ENCODE measurements around the gene GPLD1.

The GPLD1 gene

GRCh38 chr6:24464253-24465038 lies 24.9 kb downstream of the GPLD1 start:
- no peak overlapping the region for H3K4me3 ChIP-seq (ENCODE audit: low read depth, low read length)
- DNase-seq (ENCODE audit: low read depth): no peak

DNA sequence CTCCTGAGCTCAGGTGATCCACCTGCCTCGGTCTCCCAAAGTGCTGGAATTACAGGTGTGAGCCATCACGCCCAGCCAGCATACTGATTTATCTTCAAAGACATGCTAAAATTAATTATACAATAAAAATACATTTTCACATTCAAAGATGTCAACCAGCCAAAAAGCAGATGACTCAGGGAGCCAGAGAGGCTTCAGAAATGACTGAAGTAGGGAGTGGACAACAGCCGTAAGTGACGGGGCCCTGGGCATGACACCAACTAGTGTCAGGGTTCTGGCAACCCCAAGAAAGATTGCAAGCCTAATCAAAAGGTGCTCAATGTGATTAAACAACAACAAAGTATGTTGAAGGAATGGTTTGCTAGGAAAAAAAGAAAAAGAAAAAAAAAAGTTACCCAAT lies 28.4 kb downstream of the GPLD1 start:
- DNase-seq (ENCODE audit: low read depth): no peak
- no peak overlapping the region for H3K4me3 ChIP-seq (ENCODE audit: low read depth, low read length)

- DNase-seq (ENCODE audit: low read depth): no peak
- H3K4me3 ChIP-seq (ENCODE audit: low read depth, low read length): no peak overlapping the region
Measured at GRCh38 chr6:24458941-24459340, 30.4 kb downstream of the GPLD1 start.

- no peak overlapping the region for H3K4me3 ChIP-seq (ENCODE audit: low read depth, low read length)
- DNase-seq (ENCODE audit: low read depth): no peak
Measured at GRCh38 chr6:24458134-24458533, 31.2 kb downstream of the GPLD1 start.

- H3K4me3 ChIP-seq (ENCODE audit: low read depth, low read length): no peak overlapping the region
- DNase-seq (ENCODE audit: low read depth): no peak
Measured at GRCh38 chr6:24455061-24455460, 34.3 kb downstream of the GPLD1 start.

- DNase-seq (ENCODE audit: low read depth): no peak
- no peak overlapping the region for H3K4me3 ChIP-seq (ENCODE audit: low read depth, low read length)
Measured at GRCh38 chr6:24454452-24454851, 34.9 kb downstream of the GPLD1 start.

- H3K4me3 ChIP-seq (ENCODE audit: low read depth, low read length): no peak overlapping the region
- DNase-seq (ENCODE audit: low read depth): no peak
Measured at GRCh38 chr6:24453921-24454320, 35.5 kb downstream of the GPLD1 start.

GRCh38 chr6:24451581-24452388 lies 37.6 kb downstream of the GPLD1 start:
- no peak overlapping the region for H3K4me3 ChIP-seq (ENCODE audit: low read depth, low read length)
- no peak for DNase-seq (ENCODE audit: low read depth)

DNA sequence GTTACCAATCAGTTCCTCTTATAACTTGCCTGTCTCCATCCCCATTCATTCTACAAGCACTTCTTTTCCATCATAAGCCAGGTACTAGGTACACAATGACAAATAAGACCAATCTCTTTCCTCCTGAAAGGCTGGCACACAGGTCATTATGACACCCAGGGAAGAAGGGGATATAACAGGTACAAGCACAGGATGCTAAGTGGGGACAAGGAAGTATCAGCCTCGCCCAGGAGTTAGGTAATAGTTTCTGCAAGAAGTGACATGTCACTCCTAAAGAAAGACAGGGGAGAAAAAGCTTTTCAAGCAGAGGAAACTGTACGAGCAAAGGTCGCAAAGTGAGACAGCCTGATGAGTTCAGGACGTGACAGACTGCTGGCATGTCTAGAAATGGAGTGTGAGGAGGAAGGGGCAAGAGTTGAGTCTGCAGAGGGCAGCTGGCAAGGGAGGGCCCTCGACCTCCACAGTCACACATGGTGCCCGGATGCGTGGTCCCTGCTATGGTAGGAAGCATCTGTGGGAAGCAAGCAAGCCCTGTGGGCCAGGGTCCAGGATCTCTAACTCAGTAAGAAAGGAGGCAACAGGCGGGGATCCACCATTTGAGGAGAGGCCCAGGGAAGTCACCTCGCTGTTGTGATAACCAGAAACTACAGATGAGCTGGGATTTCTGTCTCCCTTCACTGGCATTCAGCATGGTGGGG lies 40.4 kb downstream of the GPLD1 start:
- no peak for DNase-seq (ENCODE audit: low read depth)
- H3K4me3 ChIP-seq (ENCODE audit: low read depth, low read length): no peak overlapping the region

GRCh38 chr6:24448396-24448795 lies 41.0 kb downstream of the GPLD1 start:
- no peak overlapping the region for H3K4me3 ChIP-seq (ENCODE audit: low read depth, low read length)
- DNase-seq (ENCODE audit: low read depth): no peak

DNA sequence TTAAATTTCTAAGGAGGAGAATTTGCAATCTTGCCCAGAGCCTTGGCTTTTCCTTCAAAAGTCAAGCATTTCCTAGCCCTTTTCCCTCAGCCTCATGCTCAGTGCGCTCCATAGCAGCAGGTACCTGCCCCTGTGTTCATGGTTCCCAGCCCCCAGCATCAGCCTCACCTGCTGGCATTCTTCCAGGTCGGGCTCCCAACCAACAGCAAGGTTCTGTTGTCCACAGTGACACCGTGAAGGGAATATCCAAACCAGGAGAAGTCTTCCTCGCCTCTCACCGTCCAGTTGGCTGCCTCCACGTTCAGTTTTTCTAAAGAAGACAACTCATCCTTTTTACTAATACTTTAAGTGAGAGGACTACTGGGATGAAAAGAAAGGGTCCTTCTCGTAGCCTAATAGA lies 42.7 kb downstream of the GPLD1 start:
- H3K4me3 ChIP-seq (ENCODE audit: low read depth, low read length): no peak overlapping the region
- no peak for DNase-seq (ENCODE audit: low read depth)

DNA sequence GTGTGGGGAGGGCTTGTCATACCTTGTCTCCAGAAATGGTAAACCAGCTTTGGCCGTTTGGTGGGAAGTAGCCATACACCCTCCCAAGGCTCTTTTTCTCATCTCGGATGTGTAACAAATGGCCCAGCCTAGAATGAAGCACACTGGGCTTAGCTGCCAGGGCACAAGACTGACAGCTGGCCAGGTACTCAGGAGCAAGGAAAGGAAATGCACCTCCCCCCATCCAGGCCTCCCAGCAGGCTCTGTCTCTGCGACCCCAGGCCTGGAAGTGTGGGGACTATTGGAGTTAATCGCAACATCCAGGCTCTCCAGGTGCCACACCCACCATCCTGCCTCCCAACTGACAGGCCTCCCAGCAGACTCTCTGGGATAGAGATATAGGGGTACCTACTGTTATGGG lies 43.7 kb downstream of the GPLD1 start:
- DNase-seq (ENCODE audit: low read depth): no peak
- H3K4me3 ChIP-seq (ENCODE audit: low read depth, low read length): no peak overlapping the region

DNA sequence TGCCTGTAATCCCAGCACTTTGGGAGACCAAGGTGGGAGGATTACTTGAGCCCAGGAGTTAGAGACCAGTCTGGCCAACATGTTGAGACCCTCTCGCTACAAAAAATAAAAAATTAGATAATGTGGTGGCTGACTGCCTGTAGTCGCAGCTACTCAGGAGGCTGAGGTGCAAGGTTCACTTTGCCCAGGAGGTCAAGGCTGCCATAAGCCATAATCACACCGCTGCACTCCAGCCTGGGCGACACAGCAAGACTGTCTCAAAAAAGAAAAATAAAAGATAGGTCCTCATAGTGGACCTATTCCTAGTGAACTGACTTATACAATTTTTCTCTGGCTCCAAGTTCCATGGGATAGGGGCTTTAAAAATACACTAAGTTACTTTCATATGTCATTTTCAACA lies 44.8 kb downstream of the GPLD1 start:
- no peak overlapping the region for H3K4me3 ChIP-seq (ENCODE audit: low read depth, low read length)
- no peak for DNase-seq (ENCODE audit: low read depth)

GRCh38 chr6:24441599-24441904 lies 47.8 kb downstream of the GPLD1 start:
- H3K4me3 ChIP-seq (ENCODE audit: low read depth, low read length): no peak overlapping the region

GRCh38 chr6:24440897-24441598 lies 48.3 kb downstream of the GPLD1 start:
- no peak overlapping the region for H3K4me3 ChIP-seq (ENCODE audit: low read depth, low read length)
- DNase-seq (ENCODE audit: low read depth): no peak

More at GRCh38 chr6:24441599-24441904, 47.8 kb downstream of the GPLD1 start:
- no peak for DNase-seq (ENCODE audit: low read depth)

DNA sequence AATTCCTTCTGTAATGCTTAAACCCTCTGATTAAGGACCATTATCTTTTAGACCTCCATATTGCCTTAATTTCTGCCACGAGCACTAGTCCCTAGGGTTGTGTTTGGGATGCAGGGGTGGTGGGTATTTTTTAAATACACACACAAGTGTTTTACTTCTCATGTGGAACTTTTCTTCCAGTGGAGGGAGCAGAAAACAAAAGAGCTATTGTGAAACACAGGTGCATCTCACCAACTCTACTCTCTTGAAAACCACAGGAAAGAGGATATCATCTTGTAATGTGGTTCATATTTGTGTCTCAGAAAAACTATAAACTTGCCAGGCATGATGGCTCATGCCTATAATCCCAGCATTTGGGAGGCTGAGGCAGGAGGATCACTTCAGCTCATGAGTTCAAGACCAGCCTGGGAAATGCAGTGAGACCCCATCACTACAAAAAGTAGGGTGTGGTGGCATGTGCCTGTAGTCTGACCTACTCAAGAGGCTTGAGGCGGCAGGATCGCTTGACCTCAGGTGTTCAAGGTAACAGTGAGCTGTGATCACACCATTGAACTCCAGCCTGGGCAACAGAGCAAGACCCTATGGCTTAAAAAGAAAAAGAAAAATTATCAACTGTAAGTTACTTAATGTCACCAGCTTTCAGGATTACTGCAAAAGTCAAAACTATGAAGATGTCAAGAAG lies 49.4 kb downstream of the GPLD1 start:
- no peak for DNase-seq (ENCODE audit: low read depth)
- no peak overlapping the region for H3K4me3 ChIP-seq (ENCODE audit: low read depth, low read length)

- H3K4me3 ChIP-seq (ENCODE audit: low read depth, low read length): no peak overlapping the region
- DNase-seq (ENCODE audit: low read depth): no peak
Measured at GRCh38 chr6:24436979-24437378, 52.4 kb downstream of the GPLD1 start.

- DNase-seq (ENCODE audit: low read depth): no peak
- H3K4me3 ChIP-seq (ENCODE audit: low read depth, low read length): no peak overlapping the region
Measured at GRCh38 chr6:24432611-24433010, 56.8 kb downstream of the GPLD1 start.

- H3K4me3 ChIP-seq (ENCODE audit: low read depth, low read length): no peak overlapping the region
- no peak for DNase-seq (ENCODE audit: low read depth)
Measured at GRCh38 chr6:24431045-24431451, 58.3 kb downstream of the GPLD1 start.

All from skeletal muscle cell (primary cell).